KMS-11 (cell line): ENCODE data around the gene ZZZ3.
A peak's percentile ranks its signal among the peaks of the same experiment; 100 is the strongest.

Experiments used
- H2AFZ ChIP-seq: fragments of 200-600 bp; sonication (generic); 2 replicates; pipeline ENCODE4 v1.6.1; 2016; ENCODE audit warnings: antibody characterized with exemption, mixed run types, low read depth
- H3K27ac ChIP-seq: fragments of 200-600 bp; sonication (generic); 2 replicates; pipeline ENCODE4 v1.6.1; 2016; ENCODE audit warnings: mild to moderate bottlenecking, mixed run types
- H3K27me3 ChIP-seq: fragments of 200-600 bp; sonication (generic); 2 replicates; pipeline ENCODE4 v1.6.1; 2017; ENCODE audit warnings: mild to moderate bottlenecking, low read depth, mixed run types, moderate library complexity; ENCODE audit not compliant: insufficient read depth
- H3K36me3 ChIP-seq: fragments of 200-600 bp; sonication (generic); 2 replicates; pipeline ENCODE4 v1.6.1; 2017; ENCODE audit warnings: mild to moderate bottlenecking, mixed run types; ENCODE audit not compliant: insufficient read depth
- H3K4me1 ChIP-seq: fragments of 200-600 bp; sonication (generic); 2 replicates; pipeline ENCODE4 v1.6.1; 2016; ENCODE audit warnings: mild to moderate bottlenecking, low read depth, mixed run types; ENCODE audit not compliant: poor library complexity, severe bottlenecking
- H3K4me2 ChIP-seq: fragments of 200-600 bp; sonication (generic); 2 replicates; pipeline ENCODE4 v1.7.0; 2016; ENCODE audit warnings: mild to moderate bottlenecking, mixed run types
- H3K4me3 ChIP-seq: fragments of 200-600 bp; sonication (generic); IDR thresholded peaks from 2 replicates; pipeline ENCODE4 v1.6.1; 2017; ENCODE audit warnings: low read depth, low read length, mixed read lengths; ENCODE audit not compliant: insufficient read depth
- H3K79me2 ChIP-seq: fragments of 200-600 bp; sonication (generic); 2 replicates; pipeline ENCODE4 v1.6.1; 2016; ENCODE audit warnings: low read depth, mixed run types; ENCODE audit not compliant: insufficient read depth
- H3K9ac ChIP-seq: fragments of 200-600 bp; sonication (generic); 2 replicates; pipeline ENCODE4 v1.6.1; 2016; ENCODE audit warnings: mild to moderate bottlenecking, mixed run types
- H4K20me1 ChIP-seq: fragments of 200-600 bp; sonication (generic); 2 replicates; pipeline ENCODE4 v1.6.1; 2016; ENCODE audit warnings: mild to moderate bottlenecking, mixed run types; ENCODE audit not compliant: insufficient read depth
- TF ChIP-seq, protein P1 (sequence below): fragments of 200-600 bp; sonication (generic); conservative IDR thresholded peaks from 2 replicates; pipeline ENCODE4 v1.6.1; 2017; ENCODE audit warnings: low read depth, mild to moderate bottlenecking, antibody characterized with exemption, low read length, moderate library complexity, mixed read lengths

Gene ZZZ3

DNA sequence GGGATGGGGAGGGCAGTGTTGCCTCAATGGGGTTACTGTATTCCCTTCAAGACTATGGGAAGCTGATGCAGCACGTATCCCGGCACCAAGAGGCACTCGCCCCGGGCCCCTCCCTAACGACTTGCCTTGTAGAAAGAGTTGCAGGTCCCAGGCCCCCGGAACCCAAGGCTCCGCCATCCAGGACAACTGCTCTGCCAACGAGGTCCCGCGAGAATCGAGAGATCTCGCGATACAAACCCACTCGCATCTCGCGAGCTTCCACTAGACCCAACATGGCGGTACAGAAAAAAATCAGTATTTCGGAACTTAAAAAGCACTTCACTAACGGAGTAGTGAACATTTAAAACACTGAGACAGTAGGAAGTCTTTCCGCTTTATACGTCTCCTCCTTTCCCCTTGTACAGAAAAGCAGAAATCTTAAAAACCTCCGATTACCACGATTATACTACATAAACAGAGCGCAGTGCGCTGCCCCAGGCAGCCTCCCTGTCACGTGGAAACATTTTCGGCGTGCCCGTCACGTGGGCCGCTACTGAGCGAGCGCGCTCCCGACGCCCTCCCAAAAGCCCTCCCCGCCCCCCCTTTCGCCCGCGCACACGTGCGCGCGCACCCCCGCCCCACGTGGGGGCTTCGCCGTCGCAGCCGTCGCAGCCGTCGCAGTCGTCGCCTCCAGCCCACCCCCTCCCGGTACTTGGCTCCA is at the start of gene ZZZ3:
ZZZ3 (minus strand) TSS at position 199 of the 700 bp plus-strand sequence. CDS start 49,304 bp downstream, outside the sequence.
- Histone ChIP-seq H3K79me2 (peaks cover 47% of the 10 kb centered on the region), H2AFZ (peak within 1 kb of the TSS; percentile 72), H3K36me3 (no peaks in the 10 kb centered on the region)

DNA sequence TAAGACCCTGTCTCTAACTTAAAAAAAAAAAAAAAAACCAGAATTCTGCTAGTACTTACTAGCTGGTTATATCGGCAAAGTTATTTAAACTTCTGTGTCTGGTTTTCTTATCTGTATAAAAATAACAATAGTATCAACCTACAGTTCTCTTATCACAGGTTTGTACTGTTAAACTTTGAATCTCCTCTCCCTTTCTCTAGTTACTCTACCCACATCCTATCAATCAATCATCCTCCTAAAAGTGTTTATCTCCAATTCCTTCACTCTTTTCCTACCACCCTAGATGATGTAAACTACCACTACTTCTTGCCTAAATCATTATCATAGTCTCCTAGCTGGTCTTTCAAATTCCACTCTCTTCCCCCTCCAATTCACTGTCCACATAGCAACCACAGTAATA is 49.6 kb upstream of the ZZZ3 start:
- H4K20me1 ChIP-seq: no peaks in the 10 kb centered on the region
- TF ChIP-seq, protein P1, sequence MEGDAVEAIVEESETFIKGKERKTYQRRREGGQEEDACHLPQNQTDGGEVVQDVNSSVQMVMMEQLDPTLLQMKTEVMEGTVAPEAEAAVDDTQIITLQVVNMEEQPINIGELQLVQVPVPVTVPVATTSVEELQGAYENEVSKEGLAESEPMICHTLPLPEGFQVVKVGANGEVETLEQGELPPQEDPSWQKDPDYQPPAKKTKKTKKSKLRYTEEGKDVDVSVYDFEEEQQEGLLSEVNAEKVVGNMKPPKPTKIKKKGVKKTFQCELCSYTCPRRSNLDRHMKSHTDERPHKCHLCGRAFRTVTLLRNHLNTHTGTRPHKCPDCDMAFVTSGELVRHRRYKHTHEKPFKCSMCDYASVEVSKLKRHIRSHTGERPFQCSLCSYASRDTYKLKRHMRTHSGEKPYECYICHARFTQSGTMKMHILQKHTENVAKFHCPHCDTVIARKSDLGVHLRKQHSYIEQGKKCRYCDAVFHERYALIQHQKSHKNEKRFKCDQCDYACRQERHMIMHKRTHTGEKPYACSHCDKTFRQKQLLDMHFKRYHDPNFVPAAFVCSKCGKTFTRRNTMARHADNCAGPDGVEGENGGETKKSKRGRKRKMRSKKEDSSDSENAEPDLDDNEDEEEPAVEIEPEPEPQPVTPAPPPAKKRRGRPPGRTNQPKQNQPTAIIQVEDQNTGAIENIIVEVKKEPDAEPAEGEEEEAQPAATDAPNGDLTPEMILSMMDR: no peak
- H3K79me2 ChIP-seq: no peaks in the 10 kb centered on the region
- H3K27ac ChIP-seq: no peak overlapping the region
- no peak overlapping the region for H3K4me2 ChIP-seq
- no peak overlapping the region for H3K9ac ChIP-seq
- no peaks in the 10 kb centered on the region for H3K4me1 ChIP-seq
- H3K4me3 ChIP-seq: no peak overlapping the region
- H3K36me3 ChIP-seq: no peaks in the 10 kb centered on the region
- H3K27me3 ChIP-seq: no peaks in the 10 kb centered on the region
- H2AFZ ChIP-seq: no peak overlapping the region

More for the DNA sequence above, at the start of gene ZZZ3:
- Histone ChIP-seq H3K4me2 (peak within 1 kb of the TSS; percentile 93), H3K27me3 (no peaks in the 10 kb centered on the region), H3K27ac (peak within 1 kb of the TSS; percentile 92), H4K20me1 (no peaks in the 10 kb centered on the region), H3K9ac (peak within 1 kb of the TSS; percentile 88), H3K4me1 (peaks cover 23% of the 10 kb centered on the region), H3K4me3 (peak within 1 kb of the TSS; percentile 70)
- TF ChIP-seq, protein P1: no peak

DNA sequence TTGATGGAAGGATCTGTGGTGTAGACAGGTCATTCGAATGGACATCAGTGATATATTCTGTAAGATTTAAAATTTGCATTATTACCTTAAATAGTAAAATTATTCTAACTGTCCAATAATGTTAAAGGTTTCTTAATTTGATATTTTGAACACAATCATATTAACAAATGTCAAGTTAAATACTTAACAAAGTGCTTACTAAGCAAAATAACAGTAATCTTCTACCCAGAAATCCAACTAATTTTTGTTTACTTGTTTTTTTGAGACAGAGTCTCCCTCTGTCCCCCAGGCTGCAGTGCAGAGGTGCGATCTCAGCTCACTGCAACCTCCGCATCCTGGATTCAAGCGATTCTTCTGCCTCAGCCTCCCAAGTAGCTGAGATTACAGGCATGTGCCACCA is 43.2 kb upstream of the ZZZ3 start:
- Histone ChIP-seq H3K9ac (no peak overlapping the region), H3K4me1 (no peaks in the 10 kb centered on the region), H3K27ac (no peak overlapping the region), H3K79me2 (no peaks in the 10 kb centered on the region), H2AFZ (no peak overlapping the region), H3K4me2 (no peak overlapping the region), H3K4me3 (no peak overlapping the region), H4K20me1 (no peaks in the 10 kb centered on the region), H3K27me3 (no peaks in the 10 kb centered on the region), H3K36me3 (no peaks in the 10 kb centered on the region)
- TF ChIP-seq, protein P1: no peak

DNA sequence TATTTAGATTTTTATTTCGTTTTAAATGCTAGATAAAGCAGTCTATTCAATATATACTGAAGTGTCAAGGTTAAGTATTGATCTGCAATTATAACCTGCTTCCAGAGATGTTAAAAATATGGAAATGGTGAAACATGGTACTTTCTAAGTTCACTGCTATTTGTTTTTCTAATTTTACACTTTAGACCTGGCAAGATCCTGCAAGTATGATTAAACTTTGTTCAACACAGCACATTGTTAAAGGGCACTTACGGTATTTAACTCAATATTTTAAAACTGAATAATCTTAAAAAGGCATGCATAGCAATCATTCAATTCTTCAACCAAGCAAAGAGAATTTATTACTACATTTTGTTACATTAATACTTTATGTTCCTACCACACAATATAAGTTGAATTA is 35.7 kb upstream of the ZZZ3 start:
- Histone ChIP-seq H3K9ac (no peak overlapping the region), H3K4me1 (no peaks in the 10 kb centered on the region), H3K36me3 (no peaks in the 10 kb centered on the region), H2AFZ (no peak overlapping the region), H3K4me3 (no peak overlapping the region), H3K27ac (no peak overlapping the region), H3K27me3 (no peaks in the 10 kb centered on the region), H3K4me2 (no peak overlapping the region), H4K20me1 (no peaks in the 10 kb centered on the region), H3K79me2 (no peaks in the 10 kb centered on the region)
- TF ChIP-seq, protein P1: no peak
